ENCODE measurements around the gene MZT2B.
"Not testable (repeated sequence)": the region's sequence is repeated elsewhere in the genome, so short reads cannot be mapped to it uniquely, and the experiment has no call there.

The MZT2B gene

DNA sequence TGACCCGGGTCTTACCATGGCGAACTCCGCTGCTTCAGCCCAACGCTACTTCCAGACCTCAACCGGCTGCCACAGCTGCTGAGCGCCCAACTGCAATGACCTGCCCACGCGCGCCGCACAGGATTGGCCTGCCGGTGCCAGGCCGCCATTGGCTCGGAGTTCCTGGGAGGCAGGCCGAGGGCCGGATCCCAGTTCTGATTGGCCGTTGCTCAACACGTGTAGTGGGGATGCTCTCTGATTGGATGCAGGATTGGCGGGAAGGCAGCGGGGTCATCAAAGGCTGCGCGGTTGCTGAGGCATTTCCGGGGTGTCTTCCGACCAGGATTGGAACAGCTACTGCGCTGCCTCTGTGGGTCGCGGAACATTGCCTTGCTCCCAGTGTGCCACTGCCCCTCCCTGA, 16.3 kb downstream of the MZT2B start, which contains the start of gene TUBA3E:
Gene TUBA3E (minus strand): TSS at position 97 of the 400 bp plus-strand sequence. CDS start 79 bp downstream, at position 18.
- TF ChIP-seq, protein P1, sequence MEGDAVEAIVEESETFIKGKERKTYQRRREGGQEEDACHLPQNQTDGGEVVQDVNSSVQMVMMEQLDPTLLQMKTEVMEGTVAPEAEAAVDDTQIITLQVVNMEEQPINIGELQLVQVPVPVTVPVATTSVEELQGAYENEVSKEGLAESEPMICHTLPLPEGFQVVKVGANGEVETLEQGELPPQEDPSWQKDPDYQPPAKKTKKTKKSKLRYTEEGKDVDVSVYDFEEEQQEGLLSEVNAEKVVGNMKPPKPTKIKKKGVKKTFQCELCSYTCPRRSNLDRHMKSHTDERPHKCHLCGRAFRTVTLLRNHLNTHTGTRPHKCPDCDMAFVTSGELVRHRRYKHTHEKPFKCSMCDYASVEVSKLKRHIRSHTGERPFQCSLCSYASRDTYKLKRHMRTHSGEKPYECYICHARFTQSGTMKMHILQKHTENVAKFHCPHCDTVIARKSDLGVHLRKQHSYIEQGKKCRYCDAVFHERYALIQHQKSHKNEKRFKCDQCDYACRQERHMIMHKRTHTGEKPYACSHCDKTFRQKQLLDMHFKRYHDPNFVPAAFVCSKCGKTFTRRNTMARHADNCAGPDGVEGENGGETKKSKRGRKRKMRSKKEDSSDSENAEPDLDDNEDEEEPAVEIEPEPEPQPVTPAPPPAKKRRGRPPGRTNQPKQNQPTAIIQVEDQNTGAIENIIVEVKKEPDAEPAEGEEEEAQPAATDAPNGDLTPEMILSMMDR (conservative IDR thresholded peaks at IDR 0.05; ENCODE audit: low read length), result no peak
- no peak for DNase-seq (ENCODE audit: low read depth)

DNA sequence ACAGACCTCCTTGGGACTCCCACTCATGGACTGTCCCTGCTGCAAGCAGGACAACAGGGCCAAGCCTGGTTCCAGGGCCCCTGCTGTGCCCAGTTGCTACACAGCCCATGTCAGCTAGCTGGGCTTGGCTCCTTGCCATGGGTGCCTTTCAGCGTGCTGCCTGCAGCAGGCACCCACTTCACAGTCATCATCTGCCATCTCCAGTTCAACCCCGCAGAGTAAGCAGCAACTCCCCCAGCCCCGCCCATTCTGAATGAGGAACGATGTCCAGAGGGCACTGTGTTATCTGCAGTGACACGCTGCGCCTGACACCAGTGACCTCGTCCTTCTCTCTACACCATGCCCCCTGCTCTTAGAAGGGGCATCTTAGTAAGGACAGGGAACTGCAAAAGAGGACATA, 20.5 kb downstream of the MZT2B start:
- DNase-seq (ENCODE audit: low read depth); H3K4me3 ChIP-seq (ENCODE audit: low read length): not testable (repeated sequence)

More for the DNA sequence above, 16.3 kb downstream of the MZT2B start, which contains the start of gene TUBA3E:
- H3K4me3 ChIP-seq (ENCODE audit: low read length), result no peak within 1 kb of the TSS

DNA sequence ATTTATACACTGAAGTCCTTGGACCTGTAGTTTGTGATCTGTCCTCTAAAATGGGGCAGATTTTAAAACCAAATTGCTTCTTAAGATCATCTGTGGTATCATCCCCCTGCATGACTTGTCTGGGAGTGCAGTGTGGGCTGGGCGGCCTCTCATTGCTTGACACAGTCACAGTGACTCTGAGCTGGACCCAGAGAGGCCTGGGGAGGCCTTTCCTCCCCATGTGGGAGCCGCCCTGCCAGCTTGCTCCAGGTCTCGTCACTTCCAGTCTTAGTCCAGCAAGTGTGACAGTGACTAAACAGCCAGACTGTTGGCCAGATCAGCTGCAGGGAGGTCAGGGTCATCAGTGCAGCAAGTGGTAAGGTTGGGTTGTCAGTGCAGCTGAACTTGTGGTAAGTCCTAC, 21.1 kb downstream of the MZT2B start:
- not testable (repeated sequence) for DNase-seq (ENCODE audit: low read depth); H3K4me3 ChIP-seq (ENCODE audit: low read length)

DNA sequence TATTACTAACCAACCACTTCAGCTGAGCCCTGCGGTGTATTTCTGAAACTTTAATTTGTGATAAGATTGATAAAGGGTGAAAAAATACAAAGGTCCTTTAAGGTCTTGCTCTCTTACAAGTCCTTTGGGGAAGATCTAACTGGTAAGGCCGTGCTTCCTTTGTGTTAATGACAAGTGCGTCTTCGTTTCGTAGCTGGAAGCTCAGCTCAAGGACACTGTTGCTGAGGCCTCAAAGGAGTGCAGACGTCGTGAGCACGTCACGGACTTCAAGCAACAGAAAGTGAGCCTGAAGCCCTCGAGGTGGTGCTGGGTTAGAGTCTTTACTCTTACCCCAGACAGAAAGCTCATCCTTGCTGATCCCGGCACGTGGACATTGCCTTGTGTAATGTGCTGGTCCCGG, 25.0 kb downstream of the MZT2B start:
- H3K4me3 ChIP-seq (ENCODE audit: low read length); DNase-seq (ENCODE audit: low read depth): not testable (repeated sequence)

DNA sequence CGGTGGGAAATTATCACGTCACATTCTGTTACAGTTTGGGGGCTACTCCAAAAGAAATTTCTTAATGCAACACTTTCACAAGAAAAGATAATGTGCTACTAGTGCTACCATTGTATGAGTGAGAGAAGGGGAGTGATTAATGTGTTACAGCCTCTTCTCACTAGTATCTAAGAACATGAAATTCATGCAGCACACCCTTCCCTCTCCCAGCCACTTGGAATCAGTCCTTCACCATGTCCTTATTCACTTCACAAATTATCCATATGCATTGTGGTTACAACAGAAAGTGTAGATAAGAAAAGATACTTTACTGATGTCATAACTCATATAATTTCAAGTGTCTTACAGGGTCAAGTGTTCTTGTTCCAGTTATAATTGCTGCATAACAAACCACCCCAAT, 37.1 kb downstream of the MZT2B start:
- DNase-seq (ENCODE audit: low read depth), result not testable (repeated sequence)

DNA sequence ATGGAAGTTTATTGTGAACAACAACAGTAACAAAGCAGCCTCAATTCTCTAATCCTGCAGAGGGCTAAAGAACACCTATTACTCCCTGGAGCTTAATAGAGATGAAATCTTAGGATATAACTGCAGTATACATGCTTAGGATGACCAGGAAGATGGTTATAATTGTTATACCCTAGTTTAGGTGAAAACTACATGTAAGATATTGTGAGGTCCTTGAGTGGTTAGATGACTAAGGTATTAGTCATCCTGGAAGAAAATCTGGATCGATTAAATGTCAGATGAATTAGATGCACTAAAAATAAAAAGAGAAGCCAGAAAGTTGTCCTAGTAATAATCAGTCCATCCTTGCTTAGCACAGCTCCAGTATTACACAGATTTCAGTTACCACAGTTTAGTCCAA, 38.4 kb downstream of the MZT2B start:
- H3K4me3 ChIP-seq (ENCODE audit: low read length); DNase-seq (ENCODE audit: low read depth): not testable (repeated sequence)

More for the DNA sequence above, 37.1 kb downstream of the MZT2B start:
- not testable (repeated sequence) for H3K4me3 ChIP-seq (ENCODE audit: low read length)

DNA sequence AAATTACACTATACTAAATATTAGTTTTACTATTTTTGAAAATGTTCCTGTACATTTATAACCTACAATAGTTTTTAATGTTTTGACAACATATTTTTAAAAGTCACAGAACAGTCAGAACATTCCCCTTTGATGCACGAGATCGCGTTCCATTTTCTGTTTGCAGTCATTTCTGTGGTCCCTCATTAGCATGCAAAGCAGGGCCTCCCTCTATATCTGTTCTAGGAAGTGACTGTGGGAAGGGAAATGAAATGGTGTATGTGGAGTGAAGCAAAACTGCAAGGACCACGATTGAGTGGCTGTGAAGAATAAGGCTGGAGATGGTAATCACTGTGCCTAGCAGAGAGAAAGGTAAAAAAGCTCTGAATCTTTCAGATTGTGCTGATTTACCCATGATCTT, 40.5 kb downstream of the MZT2B start:
- not testable (repeated sequence) for DNase-seq (ENCODE audit: low read depth); H3K4me3 ChIP-seq (ENCODE audit: low read length)

DNA sequence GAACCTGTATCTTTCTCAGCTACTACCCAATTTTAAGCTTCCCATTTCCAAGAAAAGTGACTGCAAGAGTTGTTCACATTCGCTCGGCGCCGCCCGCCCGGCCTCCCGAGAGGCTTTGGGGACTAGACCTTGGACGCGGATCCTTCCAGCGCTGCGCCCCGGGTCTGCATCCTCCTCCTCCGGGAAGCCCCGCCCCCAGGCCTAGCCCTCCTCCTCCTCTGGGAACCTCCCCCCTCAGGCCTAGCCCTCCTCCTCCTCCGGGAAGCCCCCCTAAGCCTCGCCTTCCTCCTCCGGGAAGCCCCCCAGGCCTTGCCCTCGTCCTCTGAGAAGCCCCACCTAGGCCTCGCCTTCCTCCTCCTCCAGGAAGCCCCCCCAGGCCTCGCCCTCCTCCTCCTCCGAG, 45.9 kb downstream of the MZT2B start:
- not testable (repeated sequence) for H3K4me3 ChIP-seq (ENCODE audit: low read length); DNase-seq (ENCODE audit: low read depth)

DNA sequence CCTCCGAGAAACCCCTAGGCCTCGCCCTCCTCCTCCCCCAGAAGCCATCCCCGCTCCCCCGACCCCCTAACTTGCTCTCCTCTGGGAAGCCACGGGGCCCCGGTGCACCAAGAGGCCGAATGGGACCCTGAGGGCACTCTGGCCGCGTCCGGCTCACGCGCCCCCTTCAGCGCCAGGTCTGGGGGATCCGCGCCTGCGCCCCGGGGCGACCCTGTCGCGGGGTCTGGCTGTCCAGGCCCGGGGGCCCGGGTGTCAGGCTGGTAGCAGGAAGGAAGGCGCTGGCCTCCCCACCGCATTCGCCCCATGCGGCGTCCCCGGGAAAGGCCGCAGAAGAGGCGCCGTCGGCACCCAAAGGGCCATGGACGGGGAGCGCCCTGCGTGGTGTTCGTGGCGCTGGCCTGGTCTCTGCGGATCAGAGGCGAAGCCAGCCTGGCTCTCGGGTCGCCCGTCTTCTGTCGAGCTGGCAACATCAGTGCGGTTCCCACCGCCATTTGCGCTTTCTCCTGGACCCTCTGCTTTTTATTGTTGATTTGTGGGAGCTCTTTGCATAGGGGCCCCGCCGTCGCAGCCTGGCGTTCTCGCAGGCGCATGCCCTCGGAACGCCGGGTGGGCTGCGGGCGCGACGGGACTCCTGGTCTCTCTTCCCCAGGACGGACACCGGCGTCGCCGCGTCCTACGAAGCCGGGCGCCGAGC, 46.6 kb downstream of the MZT2B start:
- DNase-seq (ENCODE audit: low read depth); H3K4me3 ChIP-seq (ENCODE audit: low read length): not testable (repeated sequence)

DNA sequence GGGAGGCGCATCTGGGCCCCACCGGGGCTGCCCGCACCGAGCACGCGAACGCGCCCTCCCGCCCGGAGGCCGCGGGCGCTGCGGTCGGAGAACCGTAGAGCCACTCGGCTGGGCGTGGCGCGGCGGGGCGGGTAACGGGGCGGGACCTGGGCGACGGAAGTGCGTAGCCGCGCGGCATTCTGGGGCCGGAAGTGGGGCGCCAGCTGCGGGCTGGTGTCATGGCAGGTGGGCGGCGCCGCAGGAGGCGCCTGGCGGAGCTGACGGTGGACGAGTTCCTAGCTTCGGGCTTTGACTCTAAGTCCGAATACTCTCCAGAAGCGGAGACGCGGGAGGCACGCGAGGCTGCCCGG, 47.1 kb downstream of the MZT2B start:
- DNase-seq (ENCODE audit: low read depth); H3K4me3 ChIP-seq (ENCODE audit: low read length): not testable (repeated sequence)

DNA sequence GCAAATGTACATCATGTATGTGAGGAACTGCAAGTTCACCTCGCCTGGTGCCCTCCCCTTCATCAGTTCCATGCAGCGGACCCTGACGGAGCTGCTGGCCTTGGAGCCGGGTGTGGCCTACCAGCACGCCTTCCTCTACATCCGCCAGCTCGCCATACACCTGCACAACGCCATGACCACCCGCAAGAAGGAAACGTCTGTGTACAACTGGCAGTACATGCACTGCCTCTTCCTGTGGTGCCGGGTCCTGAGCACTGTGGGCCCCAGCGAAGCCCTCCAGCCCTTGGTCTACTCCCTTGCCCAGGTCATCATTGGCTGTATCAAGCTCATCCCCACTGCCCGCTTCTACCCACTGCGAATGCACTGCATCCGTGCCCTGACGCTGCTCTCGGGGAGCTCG, 48.3 kb downstream of the MZT2B start:
- not testable (repeated sequence) for H3K4me3 ChIP-seq (ENCODE audit: low read length); DNase-seq (ENCODE audit: low read depth)

DNA sequence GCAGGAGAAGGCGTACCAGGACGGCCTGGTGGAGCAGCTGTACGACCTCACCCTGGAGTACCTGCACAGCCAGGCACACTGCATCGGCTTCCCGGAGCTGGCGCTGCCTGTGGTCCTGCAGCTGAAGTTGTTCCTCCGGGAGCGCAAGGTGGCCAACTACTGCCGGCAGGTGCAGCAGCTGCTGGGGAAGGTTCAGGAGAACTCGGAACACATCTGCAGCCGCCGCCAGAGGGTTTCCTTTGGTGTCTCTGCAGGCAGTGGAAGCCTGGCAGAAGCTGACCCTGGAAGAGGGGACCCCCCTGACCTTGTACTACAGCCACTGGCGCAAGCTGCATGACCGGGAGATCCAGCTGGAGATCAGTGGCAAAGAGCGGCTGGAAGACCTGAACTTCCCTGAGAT, 48.8 kb downstream of the MZT2B start:
- not testable (repeated sequence) for H3K4me3 ChIP-seq (ENCODE audit: low read length); DNase-seq (ENCODE audit: low read depth)

DNA sequence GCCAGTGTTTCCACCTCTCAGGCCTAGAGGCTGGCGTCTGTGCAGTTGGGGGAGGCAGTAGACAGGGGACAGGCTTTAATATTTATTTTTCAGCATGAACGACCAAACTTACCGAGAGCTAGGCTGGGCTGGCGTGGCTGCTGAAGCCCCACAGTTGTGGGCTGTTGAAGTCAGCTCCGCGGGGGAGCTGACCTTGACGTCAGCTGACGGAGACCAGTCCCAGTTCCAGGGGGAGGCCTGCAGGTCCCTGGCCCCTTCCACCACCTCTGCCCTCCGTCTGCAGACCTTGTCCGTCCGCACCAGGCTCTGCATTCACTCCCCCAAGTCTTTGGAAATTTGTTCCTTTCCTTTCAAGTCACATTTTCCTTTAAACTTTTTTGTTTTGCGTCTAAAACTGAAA, 49.6 kb downstream of the MZT2B start:
- no peak overlapping the region for H3K4me3 ChIP-seq (ENCODE audit: low read length)
- TF ChIP-seq, protein P1 (conservative IDR thresholded peaks at IDR 0.05; ENCODE audit: low read length), result no peak
- DNase-seq (ENCODE audit: low read depth), result no peak

DNA sequence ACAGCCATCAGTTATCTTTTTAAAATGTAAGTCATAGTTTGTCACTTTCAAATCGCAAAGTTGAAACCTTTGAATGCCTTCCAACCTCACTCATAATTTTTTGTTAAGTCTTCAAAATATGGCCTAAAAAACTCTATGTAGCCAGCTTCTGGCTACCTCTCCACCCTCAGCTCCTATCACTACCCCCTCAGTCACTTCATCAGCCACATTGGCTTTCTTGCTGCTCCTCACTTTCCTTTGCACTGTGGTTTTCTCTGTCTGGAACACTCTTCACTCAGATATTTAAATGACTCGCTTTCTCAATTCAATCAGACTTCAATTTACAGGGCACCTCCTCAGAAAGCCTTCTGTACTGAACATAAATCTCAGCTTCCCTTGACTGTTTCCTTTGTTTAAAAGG, 51.0 kb downstream of the MZT2B start:
- H3K4me3 ChIP-seq (ENCODE audit: low read length); DNase-seq (ENCODE audit: low read depth): not testable (repeated sequence)

DNA sequence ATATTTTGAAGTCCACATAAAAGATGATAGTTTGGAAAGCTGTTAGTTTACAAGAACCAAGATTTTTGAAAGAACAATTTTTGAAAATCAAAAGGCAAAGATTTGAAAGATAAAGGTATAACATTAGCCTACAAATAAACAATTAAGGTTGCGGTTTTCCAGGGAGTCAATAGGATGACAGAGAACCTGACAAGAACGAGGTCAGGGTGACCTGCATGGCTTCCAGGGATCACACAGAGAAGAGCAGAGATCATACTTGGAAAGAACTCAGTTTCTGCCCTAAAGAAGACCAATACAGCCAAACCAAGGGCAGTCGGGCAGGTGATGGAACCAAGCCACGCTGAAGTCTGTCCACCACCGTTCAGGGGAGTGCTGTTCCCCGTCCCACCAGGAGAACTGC, 57.5 kb downstream of the MZT2B start:
- H3K4me3 ChIP-seq (ENCODE audit: low read length); DNase-seq (ENCODE audit: low read depth): not testable (repeated sequence)

Measured in AG10803 (cell line).